SHP77 (cell line): ENCODE results near the gene FGFR4.

Experiments used
- DNase-seq, 2 experiments: peaks; one replicate each; lab custom pipeline; 2025; lab: John Stamatoyannopoulos, UW

The FGFR4 gene

GRCh38 chr5:177103523-177104253 lies 17.0 kb downstream of the FGFR4 start:
- DNase-seq, result peak; percentile 12 to 35

GRCh38 chr5:177105691-177106476 lies 19.2 kb downstream of the FGFR4 start:
- DNase-seq, result no peak

- no peak for DNase-seq
Observed at GRCh38 chr5:177107159-177107558, 20.4 kb downstream of the FGFR4 start.

- DNase-seq, result no peak
Observed at GRCh38 chr5:177109810-177110209, 23.1 kb downstream of the FGFR4 start.

GRCh38 chr5:177111720-177112394 lies 25.1 kb downstream of the FGFR4 start:
- peak in 1 of 2 experiments; percentile 42 for DNase-seq

- DNase-seq, result no peak
Observed at GRCh38 chr5:177112589-177113220, 26.0 kb downstream of the FGFR4 start.

GRCh38 chr5:177113566-177114424 lies 27.1 kb downstream of the FGFR4 start:
- DNase-seq, result peak; percentile 31 to 33

- DNase-seq, result no peak
Observed at GRCh38 chr5:177116631-177117373, 30.1 kb downstream of the FGFR4 start.

GRCh38 chr5:177117441-177118045 lies 30.8 kb downstream of the FGFR4 start:
- DNase-seq, result no peak

- no peak for DNase-seq
Observed at GRCh38 chr5:177122566-177122965, 35.9 kb downstream of the FGFR4 start.

- no peak for DNase-seq
Observed at GRCh38 chr5:177123789-177124485, 37.2 kb downstream of the FGFR4 start.

- DNase-seq, result no peak
Observed at GRCh38 chr5:177124486-177124991, 37.8 kb downstream of the FGFR4 start.

- DNase-seq, result no peak
Observed at GRCh38 chr5:177126771-177127170, 40.1 kb downstream of the FGFR4 start.

- no peak for DNase-seq
Observed at GRCh38 chr5:177128551-177128981, 41.9 kb downstream of the FGFR4 start.

- DNase-seq, result no peak
Observed at GRCh38 chr5:177130211-177131018, 43.7 kb downstream of the FGFR4 start.

- DNase-seq, result no peak
Observed at GRCh38 chr5:177131019-177131320, 44.3 kb downstream of the FGFR4 start.

- no peak for DNase-seq
Observed at GRCh38 chr5:177131352-177132135, 44.8 kb downstream of the FGFR4 start.
